Neural progenitor cell (in vitro differentiated cells): Measurements from ENCODE around the gene CDH13.

Experiments
- CTCF ChIP-seq: fragments of 200-600 bp; sonication (generic); IDR thresholded peaks from 2 replicates; pipeline ENCODE4 v1.5.1; 2017; ENCODE audit warnings: antibody characterized with exemption, mild to moderate bottlenecking
- EZH2 ChIP-seq: fragments of 200-600 bp; sonication (generic); IDR thresholded peaks from 2 replicates; pipeline ENCODE4 v1.6.1; 2017; ENCODE audit warnings: antibody characterized with exemption, mild to moderate bottlenecking, moderate library complexity

GRCh38 chr16:83271123-83271522, 644.4 kb downstream of the CDH13 start:
- TF ChIP-seq CTCF (no peak), EZH2 (no peak)
